ENCODE results near the gene TMPRSS7. TPM values are rescaled to one million over a fixed set of nuclear protein-coding genes. Genes with fewer than 3 reads are reported as not detected.

TMPRSS7 gene
- total and polyA plus RNA-seq, 2 experiments from 2014 or later: not detected

- TF ChIP-seq EZH2 (IDR thresholded peaks at IDR 0.05; ENCODE audit: low read depth, unreplicated experiment): no peak
- TF ChIP-seq EZH2phosphoT487 (IDR thresholded peaks at IDR 0.05; ENCODE audit: unreplicated experiment): no peak
- TF ChIP-seq, protein P1, sequence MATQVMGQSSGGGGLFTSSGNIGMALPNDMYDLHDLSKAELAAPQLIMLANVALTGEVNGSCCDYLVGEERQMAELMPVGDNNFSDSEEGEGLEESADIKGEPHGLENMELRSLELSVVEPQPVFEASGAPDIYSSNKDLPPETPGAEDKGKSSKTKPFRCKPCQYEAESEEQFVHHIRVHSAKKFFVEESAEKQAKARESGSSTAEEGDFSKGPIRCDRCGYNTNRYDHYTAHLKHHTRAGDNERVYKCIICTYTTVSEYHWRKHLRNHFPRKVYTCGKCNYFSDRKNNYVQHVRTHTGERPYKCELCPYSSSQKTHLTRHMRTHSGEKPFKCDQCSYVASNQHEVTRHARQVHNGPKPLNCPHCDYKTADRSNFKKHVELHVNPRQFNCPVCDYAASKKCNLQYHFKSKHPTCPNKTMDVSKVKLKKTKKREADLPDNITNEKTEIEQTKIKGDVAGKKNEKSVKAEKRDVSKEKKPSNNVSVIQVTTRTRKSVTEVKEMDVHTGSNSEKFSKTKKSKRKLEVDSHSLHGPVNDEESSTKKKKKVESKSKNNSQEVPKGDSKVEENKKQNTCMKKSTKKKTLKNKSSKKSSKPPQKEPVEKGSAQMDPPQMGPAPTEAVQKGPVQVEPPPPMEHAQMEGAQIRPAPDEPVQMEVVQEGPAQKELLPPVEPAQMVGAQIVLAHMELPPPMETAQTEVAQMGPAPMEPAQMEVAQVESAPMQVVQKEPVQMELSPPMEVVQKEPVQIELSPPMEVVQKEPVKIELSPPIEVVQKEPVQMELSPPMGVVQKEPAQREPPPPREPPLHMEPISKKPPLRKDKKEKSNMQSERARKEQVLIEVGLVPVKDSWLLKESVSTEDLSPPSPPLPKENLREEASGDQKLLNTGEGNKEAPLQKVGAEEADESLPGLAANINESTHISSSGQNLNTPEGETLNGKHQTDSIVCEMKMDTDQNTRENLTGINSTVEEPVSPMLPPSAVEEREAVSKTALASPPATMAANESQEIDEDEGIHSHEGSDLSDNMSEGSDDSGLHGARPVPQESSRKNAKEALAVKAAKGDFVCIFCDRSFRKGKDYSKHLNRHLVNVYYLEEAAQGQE (IDR thresholded peaks at IDR 0.05; ENCODE audit: unreplicated experiment): no peak
- no peak for TF ChIP-seq ZNF331 (CRISPR knock-in tag; IDR thresholded peaks at IDR 0.05; ENCODE audit: low read depth)
- TF ChIP-seq, protein P2, sequence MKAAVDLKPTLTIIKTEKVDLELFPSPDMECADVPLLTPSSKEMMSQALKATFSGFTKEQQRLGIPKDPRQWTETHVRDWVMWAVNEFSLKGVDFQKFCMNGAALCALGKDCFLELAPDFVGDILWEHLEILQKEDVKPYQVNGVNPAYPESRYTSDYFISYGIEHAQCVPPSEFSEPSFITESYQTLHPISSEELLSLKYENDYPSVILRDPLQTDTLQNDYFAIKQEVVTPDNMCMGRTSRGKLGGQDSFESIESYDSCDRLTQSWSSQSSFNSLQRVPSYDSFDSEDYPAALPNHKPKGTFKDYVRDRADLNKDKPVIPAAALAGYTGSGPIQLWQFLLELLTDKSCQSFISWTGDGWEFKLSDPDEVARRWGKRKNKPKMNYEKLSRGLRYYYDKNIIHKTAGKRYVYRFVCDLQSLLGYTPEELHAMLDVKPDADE (IDR thresholded peaks at IDR 0.05): no peak
- no peak for TF ChIP-seq NANOG (IDR thresholded peaks at IDR 0.05; ENCODE audit: borderline replicate concordance)
- no peak for TF ChIP-seq CREB1 (CRISPR knock-in tag; IDR thresholded peaks at IDR 0.05; ENCODE audit: low read depth)
- TF ChIP-seq POLR2AphosphoS5 (IDR thresholded peaks at IDR 0.05; ENCODE audit: low read depth): no peak
- TF ChIP-seq STAT1 (IDR thresholded peaks at IDR 0.05; ENCODE audit: unreplicated experiment): no peak
Observed at GRCh38 chr3:112004669-112005068, 29.9 kb upstream of the TMPRSS7 start (continued).

DNA sequence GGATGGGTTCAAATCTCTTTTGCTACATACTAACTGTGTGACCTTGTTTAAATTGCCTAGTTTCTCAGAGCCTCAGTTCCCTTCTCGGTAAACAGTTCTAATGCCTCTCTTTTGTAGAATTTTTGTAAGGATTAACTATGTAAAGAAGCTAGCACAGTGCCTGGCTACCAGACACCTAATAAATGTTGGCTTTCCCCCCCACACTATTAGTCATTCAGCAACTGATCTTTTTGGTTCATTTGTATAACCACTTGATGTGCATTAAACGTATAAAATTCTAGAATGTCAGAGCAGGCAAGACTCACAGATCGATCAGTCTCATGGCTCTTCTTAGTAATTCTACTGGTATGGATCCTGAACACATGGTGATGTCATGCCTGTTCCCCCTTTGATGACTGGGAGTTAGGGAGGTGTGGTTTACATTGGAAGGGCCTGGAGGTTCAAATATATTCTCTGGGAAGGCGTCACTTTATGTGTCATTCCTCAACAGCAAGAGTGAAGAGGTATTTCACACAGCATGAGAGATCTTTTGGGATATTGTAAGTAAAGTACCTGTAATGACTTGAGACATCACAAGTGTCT is 29.4 kb upstream of the TMPRSS7 start:
- H3K27me3 Mint-ChIP-seq (ENCODE audit: insufficient read depth, low read depth, poor library complexity): peaks cover 19% of the 10 kb centered on the region
- DNase-seq (ENCODE audit: low spot score): no peak
- Histone ChIP-seq H2AFZ (no peak overlapping the region), H3K79me2 (replicated peaks; ENCODE audit: insufficient read depth) (no peaks in the 10 kb centered on the region), H3K36me3 (ENCODE audit: insufficient read depth) (peaks cover 5% of the 10 kb centered on the region; the same call in 1 of the 2 replicates), H3F3A (replicated peaks; ENCODE audit: low read depth) (no peaks in the 10 kb centered on the region), H3K4me3 (no peak overlapping the region), H3K27ac (ENCODE audit: low read depth) (no peak overlapping the region), H3K9me2 (ENCODE audit: insufficient read depth) (no peaks in the 10 kb centered on the region), H3K4me1 (ENCODE audit: insufficient read depth) (peaks cover 13% of the 10 kb centered on the region), H3K4me2 (no peak overlapping the region), H4K20me1 (replicated peaks; ENCODE audit: insufficient read depth) (no peaks in the 10 kb centered on the region; the same call in 1 of the 2 replicates), H3K27me3 (ENCODE audit: insufficient read depth) (peaks cover 2% of the 10 kb centered on the region)
- peaks cover 20% of the 10 kb centered on the region for H3K4me1 Mint-ChIP-seq
- no peak overlapping the region for H3K27ac Mint-ChIP-seq
- peaks cover 18% of the 10 kb centered on the region; the same call in 2 of the 3 replicates for H3K36me3 Mint-ChIP-seq (ENCODE audit: low read depth)
- no peaks in the 10 kb centered on the region for H3K9me3 Mint-ChIP-seq
- ATAC-seq: no peak
- no peak overlapping the region for H3K4me3 Mint-ChIP-seq
- TF ChIP-seq, protein P2 (IDR thresholded peaks at IDR 0.05): no peak
- no peak for TF ChIP-seq STAT1 (IDR thresholded peaks at IDR 0.05; ENCODE audit: unreplicated experiment)
- TF ChIP-seq POLR2AphosphoS5 (IDR thresholded peaks at IDR 0.05; ENCODE audit: low read depth): no peak
- no peak for TF ChIP-seq NANOG (IDR thresholded peaks at IDR 0.05; ENCODE audit: borderline replicate concordance)
- no peak for TF ChIP-seq ZNF462 (CRISPR knock-in tag; IDR thresholded peaks at IDR 0.05)
- TF ChIP-seq JUNB (IDR thresholded peaks at IDR 0.05; ENCODE audit: unreplicated experiment): no peak
- no peak for TF ChIP-seq EZH2phosphoT487 (IDR thresholded peaks at IDR 0.05; ENCODE audit: unreplicated experiment)
- TF ChIP-seq ZNF114 (CRISPR knock-in tag; IDR thresholded peaks at IDR 0.05): no peak
- no peak for TF ChIP-seq ZNF331 (CRISPR knock-in tag; IDR thresholded peaks at IDR 0.05; ENCODE audit: low read depth)

Measured in GM23338 (cell line).